NOMO-1 (cell line): ENCODE measurements around the gene TMTC1.

Experiments used
- DNase-seq, 2 experiments: peaks; one replicate each; lab custom pipeline; 2025; ENCODE audit not compliant: unreplicated experiment in 2 of 2; lab: John Stamatoyannopoulos, UW

Gene TMTC1

DNA sequence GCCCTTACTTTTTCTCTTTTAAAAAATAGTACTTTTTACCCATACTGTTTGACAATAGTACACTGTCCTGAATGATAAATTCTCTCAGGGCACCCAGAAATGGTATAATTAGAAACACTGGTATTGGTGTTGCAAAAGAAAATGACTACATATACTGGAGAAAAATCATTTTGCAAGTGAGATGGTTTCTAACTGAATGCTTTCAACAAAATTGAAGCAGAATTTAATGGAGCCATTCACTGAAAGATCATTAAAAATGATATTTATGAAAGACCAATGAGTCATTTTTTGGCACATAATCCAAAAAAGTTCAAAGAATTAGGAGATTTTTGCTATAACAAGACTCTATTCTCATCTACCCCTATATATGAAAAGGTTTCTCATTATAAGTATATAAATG is 68.8 kb downstream of the TMTC1 start:
- DNase-seq, result no peak

DNA sequence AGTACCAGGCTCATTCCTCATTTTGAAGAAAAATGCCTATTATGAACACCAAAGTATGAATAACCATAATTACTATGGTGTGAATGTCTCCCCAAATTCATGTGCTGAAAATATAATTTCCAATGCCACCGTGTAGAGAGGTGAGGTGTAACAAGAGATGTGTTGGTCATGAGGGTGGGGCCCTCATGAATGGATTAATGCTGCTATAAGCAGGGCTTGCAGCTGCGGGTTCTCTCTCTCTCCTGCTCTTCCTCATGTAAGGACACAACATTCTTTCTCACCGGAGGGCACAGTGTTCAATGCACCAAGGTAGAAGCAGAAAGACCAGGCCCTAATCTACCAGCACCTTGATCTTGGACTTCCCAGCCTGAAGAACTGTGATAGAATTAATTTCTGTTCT is 70.0 kb downstream of the TMTC1 start:
- DNase-seq, result no peak

DNA sequence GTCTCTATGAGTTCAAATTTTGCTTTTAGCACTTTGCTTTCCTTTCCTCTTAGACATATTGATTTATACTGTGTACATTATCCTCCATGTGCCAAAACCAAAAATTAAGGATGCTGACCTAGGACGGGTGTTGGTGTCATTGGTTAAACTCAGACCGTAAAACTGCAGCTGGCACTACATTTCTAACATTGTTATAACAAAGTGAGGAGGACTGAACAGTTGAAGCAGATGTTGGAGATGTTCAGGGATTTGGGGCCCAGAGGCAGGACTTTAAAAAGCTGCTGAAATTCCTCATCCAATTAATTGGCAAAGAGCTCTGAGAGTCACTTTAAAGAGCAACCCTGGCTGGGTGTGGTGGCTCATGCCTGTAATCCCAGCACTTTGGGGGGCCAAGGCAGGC is 72.4 kb downstream of the TMTC1 start:
- DNase-seq, result no peak

DNA sequence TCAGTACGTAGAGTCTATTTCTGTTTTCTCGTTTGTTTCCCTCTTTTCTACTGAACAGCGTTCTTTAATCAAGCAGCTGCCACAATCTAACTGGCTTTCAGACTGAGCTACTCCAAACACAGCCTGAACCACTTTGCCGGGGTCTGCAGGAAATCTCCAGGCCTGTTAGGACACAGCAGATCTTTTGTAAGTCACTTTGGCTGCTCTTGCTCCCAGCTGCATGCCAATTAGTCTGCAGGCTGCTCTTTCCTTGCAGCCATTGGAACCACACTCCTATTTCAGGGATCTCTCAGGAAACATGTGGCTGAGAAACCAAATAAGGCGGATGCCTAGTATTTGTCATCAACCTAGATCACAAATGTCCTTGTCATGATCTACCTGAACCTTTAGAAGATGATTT is 73.6 kb downstream of the TMTC1 start:
- DNase-seq, result peak in 1 of 2 experiments; percentile 6

DNA sequence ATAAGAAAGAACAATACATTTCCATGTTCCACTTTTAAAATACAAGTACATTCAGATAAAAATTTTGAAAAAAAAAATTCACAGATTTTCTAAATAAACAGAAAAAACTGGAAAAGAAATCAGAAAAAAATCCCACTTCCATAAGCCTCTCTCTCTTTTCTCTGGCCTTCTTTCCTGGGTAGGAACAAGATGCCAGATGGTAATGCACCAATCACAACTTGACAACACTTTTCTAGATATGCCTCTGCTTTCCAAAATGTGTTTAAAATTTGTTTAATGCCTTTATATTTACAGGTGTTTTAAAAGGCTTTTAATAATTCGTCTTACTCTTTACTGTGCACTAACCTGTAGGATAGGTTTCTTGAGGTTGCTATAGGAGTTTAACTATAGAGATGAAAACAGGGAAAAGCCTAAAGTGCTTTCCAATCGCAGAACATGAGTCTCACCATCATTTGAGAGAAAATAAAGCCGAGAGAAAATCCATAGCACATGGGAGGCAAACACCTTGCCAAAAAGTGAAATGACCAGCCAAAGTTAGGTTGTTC is 74.2 kb downstream of the TMTC1 start:
- DNase-seq, result no peak

DNA sequence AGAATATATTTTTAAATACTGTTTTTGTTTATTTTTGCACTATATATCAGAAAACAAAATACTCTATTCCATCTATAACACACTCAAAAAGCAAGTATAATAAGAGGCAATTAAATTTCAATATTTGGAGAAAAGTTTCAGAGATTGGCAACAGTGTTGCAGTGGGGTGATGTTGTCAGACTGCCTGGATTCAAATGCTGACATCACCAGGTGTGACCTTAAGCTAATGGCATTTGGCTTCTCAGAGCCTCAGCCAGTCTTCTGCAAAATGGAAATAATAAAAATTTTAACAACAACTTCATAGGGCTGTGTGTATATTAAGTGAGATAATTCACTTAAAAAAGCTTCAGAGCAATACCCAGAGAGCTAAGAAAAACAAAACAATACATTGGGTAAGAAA is 74.7 kb downstream of the TMTC1 start:
- no peak for DNase-seq

DNA sequence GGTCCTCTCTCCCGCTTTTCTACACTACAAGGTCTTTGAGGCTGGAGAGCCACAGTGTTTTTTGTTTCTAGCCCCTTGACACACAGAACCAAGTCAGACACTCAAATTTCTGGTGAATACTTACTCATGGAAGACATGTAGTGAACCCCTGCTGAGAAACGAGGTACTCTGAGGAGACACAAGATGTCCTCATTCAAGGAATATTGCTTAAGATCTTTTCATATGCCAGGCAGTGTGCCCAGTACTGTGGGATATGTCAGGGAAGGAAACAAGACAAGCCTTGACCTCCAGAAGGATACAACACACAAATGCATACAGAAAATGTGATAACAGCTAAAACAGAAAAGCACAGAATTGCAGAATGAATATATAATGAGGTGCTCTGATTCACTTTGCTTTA is 75.9 kb downstream of the TMTC1 start:
- no peak for DNase-seq

DNA sequence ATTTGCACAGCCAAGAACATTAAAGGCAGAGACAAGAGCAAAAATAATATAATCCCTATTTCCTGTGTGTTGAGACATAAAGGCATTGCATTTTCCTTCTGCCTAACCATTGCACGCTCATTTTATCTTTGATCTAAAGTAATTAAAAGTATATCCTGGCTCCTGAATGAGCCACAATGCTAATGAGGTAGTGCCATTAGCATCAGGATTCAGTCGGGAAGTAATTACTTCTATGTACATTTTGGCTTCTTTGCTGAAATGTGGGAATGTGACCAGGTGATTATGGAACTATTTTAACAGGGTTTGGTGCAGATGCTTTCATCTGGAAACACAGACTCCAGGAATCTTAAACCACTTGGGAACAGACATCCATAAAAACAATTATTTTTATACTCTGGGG is 77.4 kb downstream of the TMTC1 start:
- no peak for DNase-seq

DNA sequence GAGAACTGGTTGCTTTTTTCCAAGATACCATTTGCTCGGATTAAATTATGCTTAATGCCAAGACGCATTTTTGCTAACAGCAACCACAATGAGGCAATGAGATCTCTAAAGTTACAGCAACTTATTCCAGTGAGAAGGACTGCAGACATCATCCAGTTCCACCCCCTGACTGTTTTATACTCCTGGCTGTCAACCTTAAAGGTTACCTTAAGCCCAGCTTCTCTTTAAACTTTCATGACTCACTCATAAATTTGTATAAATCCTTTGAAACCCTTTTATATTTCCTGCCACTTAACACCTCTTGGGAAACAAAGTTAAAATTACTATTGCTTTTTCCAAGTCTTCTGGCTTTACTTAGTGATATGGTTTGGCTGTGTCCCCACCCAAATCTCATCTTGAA is 80.2 kb downstream of the TMTC1 start:
- peak in 1 of 2 experiments; percentile 21 for DNase-seq

DNA sequence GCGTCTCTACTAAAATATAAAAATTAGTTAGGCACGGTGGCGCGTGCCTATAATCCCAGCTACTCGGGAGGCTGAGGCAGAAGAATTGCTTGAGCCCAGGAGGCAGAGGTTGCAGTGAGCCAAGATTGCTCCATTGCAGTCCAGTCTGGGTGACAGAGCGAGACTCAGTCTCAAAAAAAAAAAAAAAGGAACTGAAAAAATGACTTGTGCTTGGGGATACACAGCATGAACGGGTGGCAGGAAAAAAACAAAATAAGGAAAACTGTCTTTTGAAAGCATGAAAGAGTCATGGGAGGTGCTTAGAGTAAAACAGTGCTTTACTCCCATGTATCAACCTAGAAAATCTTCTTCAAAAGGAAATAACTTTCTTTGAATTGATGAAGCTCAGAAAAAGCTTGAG is 80.8 kb downstream of the TMTC1 start:
- DNase-seq, result peak; percentile 49 to 61

DNA sequence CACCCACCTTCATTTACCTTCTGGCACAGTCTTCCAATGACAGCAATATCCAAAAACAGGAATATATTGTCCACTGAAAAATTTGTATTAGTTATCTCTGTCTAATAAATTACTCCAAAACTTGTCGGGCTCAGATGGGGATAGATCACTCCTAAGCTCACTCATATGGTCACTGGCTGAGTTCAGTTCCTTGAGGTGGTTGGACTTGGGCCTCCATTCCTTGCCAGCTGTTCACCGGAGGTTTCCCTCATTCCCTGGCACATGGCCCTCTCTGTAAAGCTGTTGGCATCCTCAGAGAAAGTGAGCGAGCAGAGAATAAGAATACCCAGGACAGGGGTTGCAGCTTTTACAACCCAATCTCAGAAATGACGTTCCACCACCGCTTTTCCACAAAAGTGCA is 81.5 kb downstream of the TMTC1 start:
- no peak for DNase-seq

DNA sequence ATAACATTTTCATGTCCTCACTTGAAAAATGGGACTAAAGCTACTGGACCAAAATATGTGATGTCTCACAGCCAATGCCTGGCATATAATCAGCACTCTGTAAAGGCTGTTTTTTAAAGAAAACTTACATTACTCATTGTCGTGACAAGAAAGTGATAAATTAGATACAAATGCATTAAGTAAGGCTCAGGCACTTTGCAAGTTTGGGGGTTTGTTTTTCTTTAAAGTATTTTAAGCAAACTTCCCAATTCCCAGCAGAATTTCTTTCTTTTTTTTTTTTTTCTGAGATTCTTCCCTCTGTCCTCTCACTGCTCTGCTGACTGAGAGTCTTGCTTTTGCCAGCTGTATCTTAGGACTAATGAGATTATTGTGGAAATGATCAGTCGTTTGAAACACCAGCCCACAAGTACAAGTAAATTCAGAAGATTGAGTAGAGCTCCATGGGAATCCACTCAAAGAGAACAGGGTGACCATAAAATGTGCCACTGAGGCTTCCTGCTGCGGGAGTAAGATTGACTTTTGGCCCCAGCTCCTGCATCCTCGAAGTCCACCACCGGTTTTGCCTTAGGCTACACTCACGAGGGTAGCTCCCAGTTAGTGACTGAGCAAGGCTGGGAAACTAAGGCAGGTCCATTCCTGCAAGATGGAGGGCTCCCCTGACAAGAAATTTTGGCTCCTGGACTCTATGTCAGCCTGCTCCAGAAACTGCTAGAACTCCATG is 82.8 kb downstream of the TMTC1 start:
- no peak for DNase-seq

DNA sequence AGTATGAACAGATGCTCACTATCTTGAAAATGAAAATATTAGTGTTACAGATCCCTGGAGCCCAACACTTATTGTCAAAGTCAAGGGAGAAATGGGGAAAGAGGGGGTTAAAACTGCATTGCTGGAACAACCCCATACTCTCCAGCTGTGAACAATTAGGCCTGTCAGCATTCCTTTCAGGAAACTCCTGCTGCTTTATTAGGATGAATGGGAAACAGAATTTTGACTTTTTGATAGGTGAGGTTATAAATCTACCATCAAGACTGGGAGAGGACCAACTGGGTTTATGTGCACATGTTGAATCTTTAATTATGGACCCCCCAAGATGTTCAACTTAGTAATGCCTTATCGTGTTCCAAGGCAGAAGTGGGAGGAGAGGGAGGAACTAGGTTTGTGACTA is 85.0 kb downstream of the TMTC1 start:
- DNase-seq, result no peak

DNA sequence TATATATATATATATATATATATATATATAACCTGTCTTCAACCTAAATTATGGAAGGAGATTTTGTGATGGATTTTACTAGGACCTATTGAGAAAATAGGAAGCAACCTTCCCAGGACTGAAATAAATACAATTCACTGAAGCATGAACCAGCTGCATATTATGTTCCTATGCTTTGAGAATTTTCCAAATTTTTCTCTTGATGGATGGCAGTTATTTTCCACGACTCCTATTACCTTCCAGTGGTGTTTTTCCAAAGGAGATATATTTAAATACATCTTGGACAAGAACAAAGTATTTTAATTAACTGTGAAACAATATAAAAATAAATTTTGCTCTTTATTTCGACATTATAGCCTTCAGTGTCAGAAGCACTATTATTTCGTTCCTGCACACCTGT is 87.9 kb downstream of the TMTC1 start:
- no peak for DNase-seq

DNA sequence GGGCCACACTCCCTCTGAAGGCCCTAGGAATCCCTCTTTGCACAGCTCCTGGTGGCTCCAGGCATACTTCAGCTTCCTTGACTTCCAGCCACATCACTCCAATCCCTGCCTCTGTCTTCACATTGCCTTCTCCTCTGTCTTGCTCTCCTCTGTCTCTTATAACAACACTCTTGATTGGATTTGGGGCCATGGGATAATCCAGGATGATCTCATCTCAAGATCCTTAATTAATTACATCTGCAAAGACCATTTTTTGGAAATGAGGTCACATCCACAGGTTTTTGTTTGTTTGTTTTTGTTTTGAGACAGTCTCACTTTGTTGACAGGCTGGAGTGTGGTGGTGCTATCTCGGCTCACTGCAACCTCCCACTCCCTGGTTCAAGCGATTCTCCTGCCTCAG is 88.7 kb downstream of the TMTC1 start:
- no peak for DNase-seq

DNA sequence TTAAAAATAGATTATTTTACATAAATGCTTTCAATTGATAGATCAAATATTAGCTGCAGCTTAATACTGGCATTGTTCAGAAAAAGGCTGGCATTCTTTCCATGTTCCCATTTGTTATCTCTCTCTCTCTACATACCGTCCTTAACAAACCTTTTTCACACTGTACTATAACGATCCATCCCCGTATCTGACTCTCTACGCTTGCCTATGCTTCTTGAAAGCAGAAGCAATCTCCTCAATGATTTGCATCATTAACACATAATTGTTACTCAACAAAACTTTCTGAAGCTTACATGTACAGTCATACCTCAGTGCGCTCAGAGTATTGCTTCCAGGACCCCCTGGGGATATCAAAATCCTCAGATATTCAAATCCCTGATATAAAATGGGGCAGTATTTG is 89.7 kb downstream of the TMTC1 start:
- DNase-seq, result peak; percentile 26 to 81

DNA sequence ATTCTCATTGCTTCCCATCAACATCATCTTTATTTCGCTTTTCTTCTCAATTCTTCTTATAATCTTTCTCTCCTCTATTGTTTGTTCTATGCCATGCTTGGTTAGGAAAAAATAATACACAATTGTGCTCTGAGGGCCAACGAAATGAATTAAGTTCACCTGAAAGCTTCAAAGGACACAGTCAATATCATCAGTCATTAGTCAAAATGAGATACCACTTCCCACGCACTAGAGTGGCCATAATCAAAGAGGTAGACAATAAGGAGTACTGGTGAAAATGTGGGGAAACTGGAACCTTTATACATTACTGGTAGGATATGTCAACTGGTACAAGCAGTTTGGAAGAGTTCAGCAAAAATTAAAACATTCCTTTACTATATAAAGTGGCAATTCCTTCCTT is 91.5 kb downstream of the TMTC1 start:
- DNase-seq, result no peak

DNA sequence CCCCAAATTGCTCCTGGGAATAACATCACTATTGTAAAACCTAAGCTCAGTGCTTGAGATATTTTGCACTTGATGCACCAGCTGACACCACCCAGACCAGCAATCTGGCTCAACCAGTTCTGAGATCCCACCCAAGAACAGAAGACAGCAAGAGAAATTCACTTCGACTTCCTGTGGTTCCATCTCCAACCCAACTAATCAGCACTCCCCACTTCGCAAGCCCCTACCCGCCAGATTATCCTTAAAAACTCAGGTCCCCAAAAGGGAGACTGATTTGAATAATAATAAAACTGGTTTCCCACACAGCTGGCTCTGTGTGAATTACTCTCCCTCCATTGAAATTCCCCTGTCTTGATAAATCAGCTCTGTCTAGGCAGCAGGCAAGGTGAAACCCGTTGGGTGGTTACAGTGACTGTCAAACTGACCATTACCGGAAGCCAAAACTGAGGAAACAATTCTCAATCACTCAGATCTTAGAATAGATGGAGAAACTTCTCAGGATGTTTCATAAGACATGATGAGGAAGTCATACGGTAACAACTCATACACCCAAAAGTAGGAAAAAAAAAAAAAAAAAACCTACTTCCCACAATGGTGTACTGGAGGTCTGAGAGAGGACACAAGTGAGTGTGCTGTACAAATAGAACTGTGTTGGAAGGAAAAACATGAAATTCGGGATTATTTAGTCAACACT is 92.4 kb downstream of the TMTC1 start:
- DNase-seq, result peak; percentile 52 to 93

DNA sequence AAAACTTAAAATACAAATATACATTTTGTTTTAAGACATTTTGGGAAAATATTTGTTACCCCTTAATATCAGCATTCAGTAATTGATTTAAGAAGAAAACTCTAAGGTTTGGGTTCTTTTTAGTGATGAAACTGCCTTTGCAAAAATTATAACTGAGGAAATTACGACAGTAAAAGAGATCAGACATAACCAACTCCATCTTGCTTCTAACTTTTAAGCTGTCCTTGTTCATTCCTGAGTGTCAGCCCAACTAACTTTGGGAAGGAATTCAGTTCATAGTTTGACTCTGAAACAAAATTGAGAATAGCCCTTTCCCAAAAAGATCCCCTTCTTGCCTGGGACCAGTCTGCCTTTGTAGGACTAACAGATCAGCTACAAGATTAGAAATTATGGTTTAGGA is 93.0 kb downstream of the TMTC1 start:
- DNase-seq, result no peak

DNA sequence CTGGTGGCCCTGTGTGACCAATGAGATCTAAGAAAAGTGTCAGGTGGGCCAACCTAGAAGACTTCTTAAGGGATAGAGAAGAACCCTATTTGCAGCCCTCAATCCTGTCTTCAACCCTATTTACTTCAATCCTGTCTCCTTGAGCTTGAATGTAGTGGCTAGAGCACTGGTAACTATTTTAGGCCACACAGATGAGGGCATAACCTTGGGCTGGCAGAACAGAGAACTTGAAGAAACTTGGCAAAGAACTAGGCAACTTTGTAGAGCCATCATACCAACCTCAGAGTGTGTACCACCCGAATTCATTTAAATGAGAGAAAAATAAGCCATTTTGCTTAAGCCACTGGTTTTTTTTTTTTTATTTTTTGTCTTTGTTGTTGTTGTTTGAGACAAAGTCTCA is 94.8 kb downstream of the TMTC1 start:
- DNase-seq, result no peak

DNA sequence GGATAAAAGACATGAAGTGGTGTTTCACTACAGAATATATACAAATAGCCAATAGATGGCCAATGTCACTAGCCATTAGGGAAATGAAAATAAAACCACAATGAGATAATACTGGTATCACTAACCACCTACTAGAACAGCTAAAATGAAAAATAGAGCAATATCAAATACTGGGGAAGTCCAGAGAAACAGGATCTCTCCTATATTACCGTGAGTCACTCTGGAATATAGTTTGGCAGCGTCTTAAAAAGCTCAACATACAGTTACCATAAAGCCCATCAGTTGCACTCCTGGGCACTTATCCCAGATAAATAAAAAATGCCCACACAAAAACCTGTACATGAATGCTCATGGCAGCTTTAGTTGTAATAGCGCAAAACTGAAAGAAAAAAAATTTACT is 101.7 kb downstream of the TMTC1 start:
- DNase-seq, result no peak

DNA sequence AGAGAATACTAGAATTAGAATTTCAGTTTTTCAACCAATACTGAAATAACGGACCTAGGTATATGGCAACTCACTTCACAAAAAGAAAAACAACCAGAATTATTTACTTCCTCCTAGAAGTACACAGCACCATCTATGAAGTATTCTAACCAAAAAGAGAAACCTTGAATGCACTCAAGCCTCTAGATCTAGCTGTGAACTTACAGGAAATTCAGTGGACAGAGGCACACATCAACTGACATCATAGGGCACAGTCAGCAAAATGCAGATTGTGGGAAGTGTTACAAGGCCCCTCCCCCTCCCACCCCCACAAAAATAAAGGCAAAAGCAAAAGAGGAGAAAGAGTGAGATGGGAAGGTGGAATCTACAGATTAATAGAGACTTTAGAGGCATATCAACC is 102.4 kb downstream of the TMTC1 start:
- no peak for DNase-seq
